Right lung (tissue), 5 donors: Measurements from ENCODE around the gene DENND5A. TPM values are rescaled to one million over a fixed set of nuclear protein-coding genes. Genes with fewer than 3 reads are reported as not detected.
"Not testable (repeated sequence)": the region's sequence is repeated elsewhere in the genome, so short reads cannot be mapped to it uniquely, and the experiment has no call there.

Source experiments
- DNase-seq, 2 donors: peaks; one replicate each; pipeline ENCODE4 v3.0.0-alpha.2; 2013
- polyA plus RNA-seq, 5 donors: library from polyadenylated mRNA; unstranded; fragments of 120-200 nt; gene quantifications; one replicate each; pipeline versions ENCODE4 v1.2.1 to v1.2.3, GENCODE V29; 2013; ENCODE audit warnings: inconsistent platforms in 1 of 5, low replicate concordance in 1 of 5; ENCODE audit not compliant: insufficient read length in 5 of 5, insufficient read depth in 1 of 5

The DENND5A gene
- polyA plus RNA-seq, 5 donors = 69.0 to 93.2 (median 91.7) TPM

DNA sequence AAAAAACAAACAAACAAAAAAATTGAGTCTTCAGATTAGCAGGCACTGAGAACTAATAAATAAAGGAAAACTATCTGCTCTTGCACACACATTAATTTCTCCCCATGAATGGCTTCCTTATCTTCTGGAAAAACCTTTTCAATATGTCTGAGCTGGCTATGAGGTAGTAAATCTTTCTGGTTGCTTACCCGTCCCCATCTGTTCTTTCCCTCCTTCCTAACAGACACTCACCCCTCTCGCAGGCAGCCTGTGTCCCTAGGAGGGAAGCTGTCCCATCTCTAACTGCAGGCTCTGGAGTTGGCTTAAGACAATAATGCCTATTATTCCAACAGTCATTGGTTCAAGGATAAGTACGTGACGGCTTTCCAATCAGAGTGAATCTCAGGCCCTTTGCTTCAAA is 165.5 kb downstream of the DENND5A start:
- no peak for DNase-seq

DNA sequence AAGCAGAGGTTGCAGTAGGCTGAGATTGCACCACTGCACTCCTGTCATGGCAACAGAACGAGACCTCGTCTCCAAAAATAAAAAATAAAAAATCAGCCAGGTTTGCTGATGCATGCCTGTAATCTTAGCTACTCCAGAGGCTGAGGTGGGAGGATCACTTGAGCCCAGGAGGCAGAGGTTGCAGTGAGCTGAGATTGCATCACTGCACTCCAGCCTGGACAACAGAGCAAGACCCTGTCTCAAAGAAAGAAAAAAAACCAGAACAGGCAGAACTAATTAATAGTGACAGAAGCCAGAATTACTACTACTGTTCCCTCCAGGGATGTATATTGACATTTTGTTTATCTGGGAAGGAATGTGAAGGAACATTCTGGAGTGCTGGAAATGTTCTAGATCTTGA is 166.7 kb downstream of the DENND5A start:
- DNase-seq = not testable (repeated sequence)

DNA sequence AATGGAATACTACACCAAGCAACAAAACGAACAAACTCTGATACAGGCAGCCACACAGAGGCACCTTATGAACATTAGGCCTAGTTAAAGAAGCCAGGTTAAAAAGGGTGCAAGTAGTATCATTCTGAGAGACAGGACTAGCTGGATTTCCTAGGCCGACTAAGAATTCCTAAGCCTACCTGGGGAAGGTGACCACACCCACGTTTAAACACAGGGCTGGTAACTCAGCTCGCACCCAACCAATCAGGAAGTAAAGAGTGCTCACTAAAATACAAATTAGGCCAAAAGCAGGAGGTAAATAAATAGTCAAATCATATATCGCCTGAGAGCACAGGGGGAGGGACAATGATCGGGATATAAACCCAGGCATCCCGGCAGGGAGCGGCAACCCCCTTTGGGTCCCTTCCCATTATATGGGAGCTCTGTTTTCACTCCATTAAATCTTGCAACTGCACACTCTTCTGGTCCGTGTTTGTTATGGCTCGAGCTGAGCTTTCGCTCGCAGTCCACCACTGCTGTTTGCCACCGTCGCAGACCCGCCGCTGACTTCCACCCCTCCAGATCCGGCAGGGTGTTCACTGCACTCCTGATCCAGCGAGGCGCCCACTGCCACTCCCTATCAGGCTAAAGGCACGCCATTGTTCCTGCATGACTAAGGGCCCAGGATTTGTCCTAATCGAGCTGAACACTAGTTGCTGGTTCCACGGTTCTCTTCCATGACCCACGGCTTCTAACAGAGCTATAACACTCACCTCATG is 167.8 kb downstream of the DENND5A start:
- not testable (repeated sequence) for DNase-seq

DNA sequence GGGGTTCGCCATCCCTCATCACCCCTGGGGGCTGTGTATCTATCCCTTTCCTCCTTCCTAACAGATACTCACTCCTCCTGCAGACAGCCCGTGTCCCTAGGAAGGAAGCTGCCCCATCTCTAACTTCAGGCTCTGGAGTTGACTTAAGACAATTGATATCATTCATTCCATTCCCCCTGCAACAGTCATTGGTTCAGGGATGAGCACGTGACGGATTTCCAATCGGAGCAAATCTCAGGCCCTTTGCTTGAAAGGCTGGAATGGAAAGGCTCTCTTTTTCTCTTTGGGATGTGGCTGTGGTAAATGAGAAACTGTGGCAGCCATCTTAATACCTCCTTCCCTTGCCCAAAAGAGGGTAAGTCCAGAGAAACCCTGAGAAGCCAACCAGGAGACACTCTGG is 168.7 kb downstream of the DENND5A start:
- DNase-seq = no peak

DNA sequence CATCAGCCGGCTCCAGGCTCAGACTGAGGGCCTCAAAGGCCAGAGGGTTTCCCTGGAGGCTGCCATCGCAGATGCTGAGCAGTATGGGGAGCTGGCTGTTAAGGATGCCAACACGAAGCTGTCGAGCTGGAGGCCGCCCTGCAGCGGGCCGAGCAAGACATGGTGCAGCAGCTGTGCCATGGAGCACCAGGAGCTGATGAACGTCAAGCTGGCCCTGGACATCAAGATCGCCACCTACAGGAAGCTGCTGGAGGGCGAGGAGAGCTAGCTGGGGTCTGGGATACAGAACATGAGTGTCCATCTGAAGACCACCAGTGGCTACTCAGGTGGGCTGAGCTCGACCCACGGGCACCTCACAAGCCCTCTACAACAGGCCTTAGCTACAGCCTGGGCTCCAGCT is 169.7 kb downstream of the DENND5A start:
- DNase-seq = no peak

DNA sequence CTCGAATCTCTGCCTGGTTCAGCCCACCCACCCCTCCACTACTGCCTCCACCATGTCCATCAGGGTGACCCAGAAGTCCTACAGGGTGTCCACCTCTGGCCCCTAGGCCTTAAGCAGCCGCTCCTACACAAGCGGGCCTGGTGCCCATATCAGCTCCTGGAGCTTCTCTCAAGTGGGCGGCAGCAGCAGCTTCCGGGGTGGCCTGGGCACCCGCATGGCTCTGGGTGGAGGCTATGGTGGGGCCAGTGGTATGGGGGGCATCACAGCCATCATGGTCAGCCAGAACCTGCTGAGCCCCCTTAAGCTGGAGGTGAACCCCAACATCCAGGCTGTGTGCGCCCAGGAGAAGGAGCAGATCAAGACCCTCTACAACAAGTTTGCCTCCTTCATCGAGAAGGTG is 170.7 kb downstream of the DENND5A start:
- no peak for DNase-seq

DNA sequence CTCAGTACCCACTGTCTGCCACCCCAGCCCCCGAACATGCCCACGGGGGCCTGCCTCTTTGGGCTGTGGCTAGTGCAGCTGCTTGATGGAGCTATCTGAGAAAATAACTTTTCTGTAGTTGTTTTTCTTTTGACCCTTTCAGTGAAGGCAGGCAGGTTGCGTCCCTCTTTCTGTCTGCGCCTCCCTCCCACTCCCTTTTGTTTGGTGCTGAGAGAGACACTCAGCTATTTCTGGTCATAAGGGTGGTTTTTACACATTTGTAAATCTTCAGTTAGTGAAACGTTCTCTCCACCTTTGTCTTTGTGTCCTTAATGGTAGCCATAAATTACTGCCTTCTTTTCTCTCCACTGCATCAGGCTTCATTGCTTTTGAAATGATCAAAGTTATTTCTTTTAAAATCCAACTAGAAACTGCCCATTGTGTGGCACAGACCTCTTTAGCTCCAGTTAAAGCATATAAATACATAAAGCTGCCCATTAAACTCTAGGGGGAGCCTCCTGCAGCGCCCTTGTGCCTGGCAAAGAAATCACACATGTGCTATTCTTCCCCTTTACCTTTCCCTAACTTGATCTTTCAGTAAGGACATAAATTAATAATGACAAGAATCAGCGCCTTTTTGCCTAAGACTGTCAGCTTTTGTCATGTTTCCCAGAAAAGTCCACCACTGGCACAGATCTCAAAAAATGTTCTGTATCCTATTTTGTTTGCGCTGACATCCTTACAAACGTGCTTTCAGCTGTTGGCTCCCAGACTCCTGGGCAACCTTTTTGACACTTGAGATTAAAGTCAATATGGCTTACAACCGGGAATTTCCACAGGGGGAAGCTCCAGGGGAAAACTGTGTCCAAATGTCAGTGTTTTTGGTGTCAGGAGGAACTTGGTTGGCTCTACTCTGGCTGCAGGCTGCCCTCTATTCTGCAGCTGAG is 172.0 kb downstream of the DENND5A start:
- no peak for DNase-seq

DNA sequence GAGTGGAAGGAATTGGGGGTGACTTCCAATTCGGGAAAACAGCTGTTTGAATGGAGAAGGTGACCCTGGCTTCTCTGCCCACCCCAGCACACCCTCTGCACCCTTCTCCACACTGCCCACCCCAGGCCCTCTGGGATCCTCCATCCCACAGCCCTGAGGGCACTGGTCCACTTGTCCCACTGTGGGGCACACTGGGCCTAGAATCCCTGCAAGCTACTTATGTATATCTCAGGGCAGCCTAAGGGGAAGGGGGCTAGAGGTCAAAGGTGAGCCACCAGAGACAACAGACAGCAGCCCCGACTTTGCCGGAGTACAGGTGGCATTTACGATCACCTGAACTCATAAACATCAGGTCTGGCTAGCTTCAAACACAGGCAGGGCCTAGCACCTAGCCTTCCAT is 173.1 kb downstream of the DENND5A start:
- DNase-seq = no peak

DNA sequence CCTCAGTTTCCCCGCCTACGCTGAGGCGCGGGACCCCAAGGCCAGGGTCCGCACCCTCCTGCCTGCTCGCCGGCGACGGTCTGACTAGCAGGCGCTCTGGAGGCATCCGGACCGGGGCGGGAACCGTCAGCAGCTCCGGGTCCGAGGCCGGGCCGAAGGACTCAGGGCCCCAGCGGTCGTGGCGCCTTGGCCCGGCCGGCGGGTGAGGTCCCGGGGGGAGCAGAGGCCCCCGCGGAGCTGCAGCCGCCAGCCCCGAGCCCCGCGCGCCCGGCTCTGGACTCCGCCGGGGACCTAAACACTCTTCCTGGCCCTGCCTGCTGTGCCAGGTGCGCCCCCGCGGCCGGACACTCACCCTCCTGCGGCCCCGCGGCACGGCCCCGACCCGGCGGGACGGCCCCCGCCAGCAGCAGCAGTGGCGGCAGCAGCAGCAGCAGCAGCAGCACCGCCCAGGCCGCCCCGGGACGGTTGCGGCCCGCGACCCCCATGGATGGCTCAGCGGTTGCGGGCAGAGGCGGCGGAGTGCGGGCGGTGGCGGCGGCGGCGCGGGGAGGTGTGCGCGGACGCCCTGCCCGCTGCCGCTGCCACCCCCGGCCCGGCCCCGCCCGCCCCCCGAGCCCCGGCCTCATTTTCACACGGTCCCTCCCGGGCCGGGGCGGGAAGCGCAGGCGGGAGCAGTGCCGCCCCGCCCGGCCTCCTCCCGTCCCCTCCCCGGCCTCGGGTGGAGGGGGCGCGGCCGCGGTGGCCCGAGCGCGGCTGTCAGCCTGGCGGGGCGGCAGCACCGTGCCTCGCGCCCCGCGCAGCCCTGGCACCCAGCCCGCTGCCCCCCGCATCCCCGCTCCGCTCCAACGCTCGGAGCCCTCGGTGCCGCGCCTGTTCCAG is 173.9 kb downstream of the DENND5A start, which contains the start of gene SCUBE2:
TSS of gene SCUBE2 (minus strand) at position 556 of the 879 bp plus-strand sequence. CDS start at position 485, 71 bp downstream.
- no peak for DNase-seq

DNA sequence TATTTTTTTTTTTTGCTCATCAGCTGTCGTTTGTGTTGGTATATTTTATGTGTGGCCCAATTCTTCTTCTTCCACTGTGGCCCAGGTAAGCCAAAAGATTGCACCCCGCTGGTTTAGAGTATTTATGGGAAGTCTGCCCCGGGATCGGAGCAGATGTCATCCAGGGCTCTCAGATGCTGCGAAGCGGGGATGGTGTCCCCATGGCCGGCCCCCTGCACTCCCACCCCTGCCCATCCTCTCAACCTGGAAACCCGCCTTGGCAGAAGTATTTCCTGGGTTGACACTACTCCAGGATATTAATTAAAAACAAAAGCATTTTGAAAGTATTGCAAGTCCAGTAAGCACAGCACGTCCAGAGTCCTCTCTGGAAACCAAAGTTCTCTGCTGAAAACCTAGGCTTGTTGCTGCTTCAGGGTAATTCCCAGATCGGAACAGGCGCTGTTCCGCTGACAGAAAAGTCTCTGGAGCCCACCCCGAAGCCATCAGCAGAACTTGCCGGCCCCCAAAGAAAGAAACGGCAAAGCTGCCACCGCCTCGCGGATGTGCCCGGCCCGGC is 174.6 kb downstream of the DENND5A start:
- DNase-seq = no peak

DNA sequence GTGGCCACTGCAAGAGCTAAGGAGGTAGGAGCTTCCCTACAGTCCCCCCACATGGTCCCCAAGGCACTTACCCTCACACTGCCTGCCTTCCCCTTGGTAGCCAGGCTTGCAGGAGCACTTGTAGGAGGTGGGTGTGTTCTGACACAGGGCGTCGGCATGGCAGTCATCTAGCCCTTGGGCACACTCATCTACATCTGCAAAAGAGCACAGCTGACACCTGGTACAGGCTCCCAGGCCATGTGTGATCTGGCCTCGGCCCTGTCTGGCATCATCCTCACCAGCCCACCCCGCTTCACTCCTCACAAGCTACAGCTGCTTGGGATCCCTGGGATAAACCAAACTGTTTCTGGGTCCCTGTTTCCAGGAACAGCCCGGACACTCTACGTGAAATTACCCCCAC is 175.5 kb downstream of the DENND5A start:
- no peak for DNase-seq

DNA sequence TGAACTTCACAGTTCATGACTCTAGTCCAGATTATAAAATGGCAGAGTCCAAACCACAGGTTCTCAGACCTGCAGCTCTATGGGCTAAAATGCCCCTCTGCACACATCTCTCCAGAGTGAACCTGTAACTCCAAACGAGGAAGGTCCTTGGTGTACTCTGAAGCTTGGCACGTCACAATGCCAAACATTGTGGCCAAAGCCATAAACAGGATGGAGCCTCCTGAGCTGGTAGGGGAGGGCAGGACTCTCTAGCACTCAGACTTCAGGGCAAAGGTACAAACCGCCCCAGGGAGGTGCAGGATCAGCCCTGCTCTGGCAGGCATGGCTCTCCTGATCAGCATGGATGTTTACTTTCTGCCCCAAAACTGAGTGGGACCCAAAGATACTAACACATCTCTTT is 176.1 kb downstream of the DENND5A start:
- no peak for DNase-seq

Other genes with a start within 250 kb of the DENND5A start
- 10 to 100 TPM; 30.7 to 52.9 (median 43.1) TPM for gene SCUBE2, start 173.8 kb downstream of the DENND5A start, polyA plus RNA-seq
- gene TMEM41B, start 49.2 kb upstream of the DENND5A start, polyA plus RNA-seq = 10 to 100 TPM; 35.8 to 47.6 (median 41.7) TPM
- 100 to 1,000 TPM in 1 of 5 donors, 10 to 100 TPM in 4; 72.5 to 103 (median 98.9) TPM for gene IPO7, start 119.3 kb upstream of the DENND5A start, polyA plus RNA-seq
- gene ZNF143, start 195.7 kb upstream of the DENND5A start, polyA plus RNA-seq = 10 to 100 TPM; 22.9 to 30.1 (median 24.3) TPM